SK-N-SH treated with all-trans-retinoic acid at 6 μM for 48 hours (cell line): Measurements from ENCODE around the gene SSTR5.

Source experiments
- ATAC-seq: fragments of 200-7000 bp; cut with Tn5 transposase; 3 replicates; pipeline ENCODE4 v1.9.1; 2020; ENCODE audit warnings: mild to moderate bottlenecking, moderate library complexity
- ARNTL ChIP-seq: fragments of 450-650 bp; formaldehyde crosslinking; IDR thresholded peaks from 2 replicates; pipeline ENCODE4 v1.5.0; 2020; ENCODE audit warnings: low read depth, mild to moderate bottlenecking, moderate library complexity, borderline replicate concordance
- BACH2 ChIP-seq: fragments of 250-450 bp; sonication (Bioruptor Pico); IDR thresholded peaks from 2 replicates; pipeline ENCODE4 v1.9.0; 2021; ENCODE audit warnings: mild to moderate bottlenecking, borderline replicate concordance
- GLIS3 ChIP-seq: fragments of 250-450 bp; sonication (Bioruptor Pico); IDR thresholded peaks from 2 replicates; pipeline ENCODE4 v1.5.0; 2020; ENCODE audit warnings: mild to moderate bottlenecking, moderate library complexity
- ISL1 ChIP-seq: fragments of 250-450 bp; sonication (Bioruptor Pico); IDR thresholded peaks from 2 replicates; pipeline ENCODE4 v2.1.2; 2022; ENCODE audit warnings: mild to moderate bottlenecking, moderate library complexity
- PPARA ChIP-seq: fragments of 250-450 bp; sonication (Bioruptor Pico); IDR thresholded peaks from 2 replicates; pipeline ENCODE4 v1.5.0; 2020; ENCODE audit warnings: mild to moderate bottlenecking, borderline replicate concordance
- SNAI2 ChIP-seq: fragments of 250-450 bp; sonication (Bioruptor Pico); IDR thresholded peaks from 2 replicates; pipeline ENCODE4 v1.5.0; 2020; ENCODE audit warnings: mild to moderate bottlenecking, moderate library complexity
- ZC3H10 ChIP-seq: fragments of 250-450 bp; sonication (Bioruptor Pico); IDR thresholded peaks from 2 replicates; pipeline ENCODE4 v1.5.1; 2021; ENCODE audit warnings: mild to moderate bottlenecking, moderate library complexity
- ZFP30 ChIP-seq: fragments of 450-650 bp; formaldehyde crosslinking; IDR thresholded peaks from 2 replicates; pipeline ENCODE4 v1.5.0; 2022; ENCODE audit warnings: mild to moderate bottlenecking, moderate library complexity
- ZNF565 ChIP-seq: fragments of 450-650 bp; formaldehyde crosslinking; conservative IDR thresholded peaks from 2 replicates; pipeline ENCODE4 v1.5.0; 2020; ENCODE audit warnings: low read depth, mild to moderate bottlenecking, moderate library complexity
- TF ChIP-seq, protein P1 (sequence below): fragments of 250-450 bp; sonication (Bioruptor Pico); IDR thresholded peaks from 2 replicates; pipeline ENCODE4 v1.5.1; 2021; ENCODE audit warnings: mild to moderate bottlenecking, moderate library complexity
- TF ChIP-seq, protein P2 (sequence below): fragments of 250-450 bp; sonication (Bioruptor Pico); IDR thresholded peaks from 2 replicates; pipeline ENCODE4 v1.5.1; 2020; ENCODE audit warnings: low read depth, mild to moderate bottlenecking, moderate library complexity
- TF ChIP-seq, protein P3 (sequence below): fragments of 250-450 bp; sonication (Bioruptor Pico); IDR thresholded peaks from 2 replicates; pipeline ENCODE4 v1.8.0; 2020; ENCODE audit warnings: mild to moderate bottlenecking, moderate library complexity, borderline replicate concordance
- TF ChIP-seq, protein P4 (sequence below): fragments of 250-450 bp; sonication (Bioruptor Pico); IDR thresholded peaks from 2 replicates; pipeline ENCODE4 v1.8.0; 2021; ENCODE audit warnings: low read depth, mild to moderate bottlenecking, moderate library complexity, borderline replicate concordance
- TF ChIP-seq, protein P5 (sequence below): fragments of 250-450 bp; sonication (Bioruptor Pico); IDR thresholded peaks from 2 replicates; pipeline ENCODE4 v1.5.0; 2020; ENCODE audit warnings: mild to moderate bottlenecking, moderate library complexity

SSTR5 gene

DNA sequence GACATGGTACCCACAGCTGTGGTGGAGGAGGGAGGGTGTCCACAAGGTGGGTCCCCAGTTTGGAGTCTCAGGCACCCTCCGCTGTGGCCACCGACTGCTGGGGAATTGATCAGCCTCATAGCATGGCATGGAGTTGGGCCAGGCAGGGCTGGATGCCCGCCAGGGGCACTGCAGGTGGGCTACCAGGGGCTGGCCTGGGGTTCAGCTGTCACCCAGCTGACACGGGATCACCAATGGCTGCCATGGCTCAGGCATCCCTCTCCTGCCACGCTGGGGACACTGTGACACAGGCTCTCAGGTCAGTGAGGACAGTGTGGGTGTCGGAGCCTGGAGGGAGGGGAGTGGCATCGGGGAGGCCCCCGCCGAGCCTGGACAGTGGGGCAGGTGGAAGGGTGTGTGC is 19.8 kb upstream of the SSTR5 start:
- ATAC-seq, result no peak
- TF ChIP-seq, protein P1, sequence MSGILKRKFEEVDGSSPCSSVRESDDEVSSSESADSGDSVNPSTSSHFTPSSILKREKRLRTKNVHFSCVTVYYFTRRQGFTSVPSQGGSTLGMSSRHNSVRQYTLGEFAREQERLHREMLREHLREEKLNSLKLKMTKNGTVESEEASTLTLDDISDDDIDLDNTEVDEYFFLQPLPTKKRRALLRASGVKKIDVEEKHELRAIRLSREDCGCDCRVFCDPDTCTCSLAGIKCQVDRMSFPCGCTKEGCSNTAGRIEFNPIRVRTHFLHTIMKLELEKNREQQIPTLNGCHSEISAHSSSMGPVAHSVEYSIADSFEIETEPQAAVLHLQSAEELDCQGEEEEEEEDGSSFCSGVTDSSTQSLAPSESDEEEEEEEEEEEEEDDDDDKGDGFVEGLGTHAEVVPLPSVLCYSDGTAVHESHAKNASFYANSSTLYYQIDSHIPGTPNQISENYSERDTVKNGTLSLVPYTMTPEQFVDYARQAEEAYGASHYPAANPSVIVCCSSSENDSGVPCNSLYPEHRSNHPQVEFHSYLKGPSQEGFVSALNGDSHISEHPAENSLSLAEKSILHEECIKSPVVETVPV (CRISPR knock-in tag), result no peak
- TF ChIP-seq GLIS3 (CRISPR knock-in tag), result no peak
- TF ChIP-seq ARNTL (CRISPR knock-in tag), result no peak
- no peak for TF ChIP-seq ZC3H10
- no peak for TF ChIP-seq ZFP30 (CRISPR knock-in tag)
- no peak for TF ChIP-seq PPARA (CRISPR knock-in tag)
- TF ChIP-seq, protein P2, sequence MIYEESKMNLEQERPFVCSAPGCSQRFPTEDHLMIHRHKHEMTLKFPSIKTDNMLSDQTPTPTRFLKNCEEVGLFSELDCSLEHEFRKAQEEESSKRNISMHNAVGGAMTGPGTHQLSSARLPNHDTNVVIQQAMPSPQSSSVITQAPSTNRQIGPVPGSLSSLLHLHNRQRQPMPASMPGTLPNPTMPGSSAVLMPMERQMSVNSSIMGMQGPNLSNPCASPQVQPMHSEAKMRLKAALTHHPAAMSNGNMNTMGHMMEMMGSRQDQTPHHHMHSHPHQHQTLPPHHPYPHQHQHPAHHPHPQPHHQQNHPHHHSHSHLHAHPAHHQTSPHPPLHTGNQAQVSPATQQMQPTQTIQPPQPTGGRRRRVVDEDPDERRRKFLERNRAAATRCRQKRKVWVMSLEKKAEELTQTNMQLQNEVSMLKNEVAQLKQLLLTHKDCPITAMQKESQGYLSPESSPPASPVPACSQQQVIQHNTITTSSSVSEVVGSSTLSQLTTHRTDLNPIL (CRISPR knock-in tag), result no peak

DNA sequence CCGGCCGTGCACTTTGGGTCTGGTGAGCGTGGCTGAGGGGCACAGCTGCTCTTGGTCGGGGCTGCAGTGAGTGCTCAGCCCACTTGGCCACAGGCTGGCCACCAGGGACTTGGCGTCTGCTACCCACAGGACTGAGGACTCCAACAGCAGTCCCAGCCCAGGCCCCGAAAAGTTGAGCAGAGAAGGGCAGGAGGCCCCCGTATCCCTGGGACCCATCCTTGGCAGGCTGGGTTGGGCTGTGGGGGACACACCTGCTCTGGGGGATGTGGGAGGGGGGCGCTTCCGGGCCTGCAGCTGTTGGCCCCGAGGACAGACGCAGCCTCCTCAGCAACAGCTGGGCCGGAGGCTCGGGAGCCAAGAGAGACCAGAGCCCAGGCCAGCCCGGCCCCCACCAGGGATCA is 19.4 kb upstream of the SSTR5 start:
- no peak for ATAC-seq
- TF ChIP-seq, protein P1 (CRISPR knock-in tag), result no peak
- no peak for TF ChIP-seq PPARA (CRISPR knock-in tag)

DNA sequence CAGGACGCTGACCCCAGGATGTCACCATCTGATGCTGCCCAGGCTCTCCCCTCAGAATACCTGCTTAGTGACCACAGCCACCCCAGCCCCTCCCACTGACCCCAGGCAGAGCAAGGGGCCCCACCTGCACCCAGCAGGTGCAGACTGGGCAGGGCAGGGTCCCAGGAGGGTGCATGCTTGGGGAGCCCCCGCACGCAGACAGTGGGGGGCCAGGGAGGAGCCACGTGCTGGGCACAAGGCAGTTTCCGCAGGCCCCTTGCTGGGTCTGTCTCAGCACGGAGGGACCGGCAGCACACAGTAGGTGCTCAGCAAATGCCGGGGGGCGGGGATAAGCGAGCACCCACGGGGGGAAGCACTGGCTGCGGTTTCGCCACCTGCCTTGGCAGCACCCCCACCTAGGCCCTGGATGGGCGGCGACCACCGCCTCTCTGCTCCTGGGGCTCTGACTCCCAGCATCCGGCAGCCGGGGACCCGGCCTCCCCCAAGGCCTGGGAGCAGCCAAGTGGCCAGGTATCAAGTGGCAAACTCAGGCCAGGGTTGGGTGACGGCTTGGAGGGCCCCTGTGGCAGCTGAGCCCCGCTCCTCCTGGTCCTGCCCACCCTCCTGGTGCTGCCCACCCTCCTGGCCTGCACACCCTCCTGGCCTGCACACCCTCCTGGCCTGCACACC is 18.7 kb upstream of the SSTR5 start:
- ATAC-seq, result no peak
- TF ChIP-seq BACH2 (no peak), PPARA (CRISPR knock-in tag) (no peak), ISL1 (no peak), SNAI2 (no peak), ZNF565 (no peak), GLIS3 (CRISPR knock-in tag) (no peak), ZFP30 (CRISPR knock-in tag) (no peak)
- TF ChIP-seq, protein P3, sequence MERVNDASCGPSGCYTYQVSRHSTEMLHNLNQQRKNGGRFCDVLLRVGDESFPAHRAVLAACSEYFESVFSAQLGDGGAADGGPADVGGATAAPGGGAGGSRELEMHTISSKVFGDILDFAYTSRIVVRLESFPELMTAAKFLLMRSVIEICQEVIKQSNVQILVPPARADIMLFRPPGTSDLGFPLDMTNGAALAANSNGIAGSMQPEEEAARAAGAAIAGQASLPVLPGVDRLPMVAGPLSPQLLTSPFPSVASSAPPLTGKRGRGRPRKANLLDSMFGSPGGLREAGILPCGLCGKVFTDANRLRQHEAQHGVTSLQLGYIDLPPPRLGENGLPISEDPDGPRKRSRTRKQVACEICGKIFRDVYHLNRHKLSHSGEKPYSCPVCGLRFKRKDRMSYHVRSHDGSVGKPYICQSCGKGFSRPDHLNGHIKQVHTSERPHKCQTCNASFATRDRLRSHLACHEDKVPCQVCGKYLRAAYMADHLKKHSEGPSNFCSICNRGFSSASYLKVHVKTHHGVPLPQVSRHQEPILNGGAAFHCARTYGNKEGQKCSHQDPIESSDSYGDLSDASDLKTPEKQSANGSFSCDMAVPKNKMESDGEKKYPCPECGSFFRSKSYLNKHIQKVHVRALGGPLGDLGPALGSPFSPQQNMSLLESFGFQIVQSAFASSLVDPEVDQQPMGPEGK (CRISPR knock-in tag), result no peak
- TF ChIP-seq, protein P4, sequence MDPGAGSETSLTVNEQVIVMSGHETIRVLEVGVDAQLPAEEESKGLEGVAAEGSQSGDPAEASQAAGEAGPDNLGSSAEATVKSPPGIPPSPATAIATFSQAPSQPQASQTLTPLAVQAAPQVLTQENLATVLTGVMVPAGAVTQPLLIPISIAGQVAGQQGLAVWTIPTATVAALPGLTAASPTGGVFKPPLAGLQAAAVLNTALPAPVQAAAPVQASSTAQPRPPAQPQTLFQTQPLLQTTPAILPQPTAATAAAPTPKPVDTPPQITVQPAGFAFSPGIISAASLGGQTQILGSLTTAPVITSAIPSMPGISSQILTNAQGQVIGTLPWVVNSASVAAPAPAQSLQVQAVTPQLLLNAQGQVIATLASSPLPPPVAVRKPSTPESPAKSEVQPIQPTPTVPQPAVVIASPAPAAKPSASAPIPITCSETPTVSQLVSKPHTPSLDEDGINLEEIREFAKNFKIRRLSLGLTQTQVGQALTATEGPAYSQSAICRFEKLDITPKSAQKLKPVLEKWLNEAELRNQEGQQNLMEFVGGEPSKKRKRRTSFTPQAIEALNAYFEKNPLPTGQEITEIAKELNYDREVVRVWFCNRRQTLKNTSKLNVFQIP (CRISPR knock-in tag), result no peak
- TF ChIP-seq, protein P5, sequence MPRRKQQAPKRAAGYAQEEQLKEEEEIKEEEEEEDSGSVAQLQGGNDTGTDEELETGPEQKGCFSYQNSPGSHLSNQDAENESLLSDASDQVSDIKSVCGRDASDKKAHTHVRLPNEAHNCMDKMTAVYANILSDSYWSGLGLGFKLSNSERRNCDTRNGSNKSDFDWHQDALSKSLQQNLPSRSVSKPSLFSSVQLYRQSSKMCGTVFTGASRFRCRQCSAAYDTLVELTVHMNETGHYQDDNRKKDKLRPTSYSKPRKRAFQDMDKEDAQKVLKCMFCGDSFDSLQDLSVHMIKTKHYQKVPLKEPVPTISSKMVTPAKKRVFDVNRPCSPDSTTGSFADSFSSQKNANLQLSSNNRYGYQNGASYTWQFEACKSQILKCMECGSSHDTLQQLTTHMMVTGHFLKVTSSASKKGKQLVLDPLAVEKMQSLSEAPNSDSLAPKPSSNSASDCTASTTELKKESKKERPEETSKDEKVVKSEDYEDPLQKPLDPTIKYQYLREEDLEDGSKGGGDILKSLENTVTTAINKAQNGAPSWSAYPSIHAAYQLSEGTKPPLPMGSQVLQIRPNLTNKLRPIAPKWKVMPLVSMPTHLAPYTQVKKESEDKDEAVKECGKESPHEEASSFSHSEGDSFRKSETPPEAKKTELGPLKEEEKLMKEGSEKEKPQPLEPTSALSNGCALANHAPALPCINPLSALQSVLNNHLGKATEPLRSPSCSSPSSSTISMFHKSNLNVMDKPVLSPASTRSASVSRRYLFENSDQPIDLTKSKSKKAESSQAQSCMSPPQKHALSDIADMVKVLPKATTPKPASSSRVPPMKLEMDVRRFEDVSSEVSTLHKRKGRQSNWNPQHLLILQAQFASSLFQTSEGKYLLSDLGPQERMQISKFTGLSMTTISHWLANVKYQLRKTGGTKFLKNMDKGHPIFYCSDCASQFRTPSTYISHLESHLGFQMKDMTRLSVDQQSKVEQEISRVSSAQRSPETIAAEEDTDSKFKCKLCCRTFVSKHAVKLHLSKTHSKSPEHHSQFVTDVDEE (CRISPR knock-in tag), result no peak
- TF ChIP-seq, all 23 proteins: peak for 0
